Adrenal gland (tissue), 19 donors: ENCODE data around the gene COL24A1. TPM values are rescaled to one million over a fixed set of nuclear protein-coding genes. Genes with fewer than 3 reads are reported as not detected.

Source experiments
- DNase-seq, 7 donors: peaks; one replicate each; pipeline ENCODE4 v3.0.0-alpha.2; 2019 to 2020
- H3K27ac ChIP-seq, 5 donors: fragments of 200-600 bp; sonication (generic) in 4 of 5; 1 replicate in 3 of 5; 2 replicates in 2 of 5; pipeline versions ENCODE4 v1.5.1 to v1.8.0; 2016 to 2020; ENCODE audit warnings: mild to moderate bottlenecking in 1 of 5
- H3K27me3 ChIP-seq: fragments of 200-600 bp; 2 replicates; pipeline ENCODE4 v1.8.0; 2021
- H3K36me3 ChIP-seq, 2 donors: fragments of 200-600 bp; replicated peaks in 1 of 2; 1 replicate in 1 of 2; 2 replicates in 1 of 2; pipeline versions ENCODE4 v1.5.1 to v1.8.0; 2018 to 2022
- H3K4me1 ChIP-seq, 2 donors: fragments of 200-600 bp; replicated peaks in 1 of 2; 1 replicate in 1 of 2; 2 replicates in 1 of 2; pipeline versions ENCODE4 v1.5.1 to v1.8.0; 2018 to 2021
- H3K4me3 ChIP-seq, 4 donors: fragments of 200-600 bp; sonication (generic) in 3 of 4; one replicate each; pipeline ENCODE4 v1.5.1; 2016 to 2018
- H3K9me3 ChIP-seq, 3 donors: fragments of 200-600 bp; sonication (generic) in 1 of 3; replicated peaks in 1 of 3; 1 replicate in 2 of 3; 2 replicates in 1 of 3; pipeline versions ENCODE4 v1.5.1 to v1.8.0; 2016 to 2021
- POLR2A ChIP-seq, 2 donors: fragments of 450-650 bp; IDR thresholded peaks; one replicate each; pipeline ENCODE4 v1.6.1; 2017; ENCODE audit warnings: antibody characterized with exemption in 2 of 2, mild to moderate bottlenecking in 2 of 2, moderate library complexity in 1 of 2
- WGBS, 4 donors: extraction: QIAGEN DNeasy Blood & Tissue Kit in 2 of 4; methylation state at CpG; one replicate each; pipeline versions ENCODE4 v1.1.5 to v1.1.7; 2013 to 2017; 5-methylcytosine and 5-hydroxymethylcytosine counted together
- intact Hi-C, 2 donors: fragments of 100-400 bp; cut with DNase I; formaldehyde crosslinking; loops; one replicate each; pipeline versions ENCODE4 v1.14.1 to v1.15.0; 2022 to 2023
- long read RNA-seq, 10 donors: library from polyadenylated mRNA in 3 of 10; unstranded in 2 of 10; stranded (forward) in 1 of 10; transcript quantifications; one replicate each; pipeline ENCODE4 v2.0.0 and lab custom pipeline, GENCODE V29; 2021 to 2026
- polyA plus RNA-seq, 3 donors: library from polyadenylated mRNA; stranded (reverse); fragments of 200-250 nt in 2 of 3; fragments of 350-450 nt in 1 of 3; fragmentation: Illumina TruSeq in 1 of 3; extraction: RNeasy Lipid Tissue Mini Kit (QIAGEN cat#74804) in 1 of 3; gene quantifications; one replicate each; pipeline ENCODE4 v1.2.3, GENCODE V29; 2013 to 2014
- total RNA-seq, 9 donors: library from RNA; depleted of rRNA in 4 of 9; stranded (reverse); fragments of >200 nt in 4 of 9; fragments of 120-200 nt in 1 of 9; fragmentation: NEBNext Ultra II Directional in 1 of 9; extraction: Animal tissue kit (Norgen Biotek cat#: 25700) in 1 of 9; gene quantifications; one replicate each; pipeline versions ENCODE4 v1.1.0 to v1.2.4, GENCODE V29; 2013 to 2023
- TF ChIP-seq, protein P1 (sequence below), 6 experiments: fragments of 450-650 bp in 4 of 6; fragments of 200-600 bp in 2 of 6; sonication (generic) in 1 of 6; IDR thresholded peaks; 1 replicate in 5 of 6; 2 replicates in 1 of 6; pipeline versions ENCODE4 v1.5.1 to v1.8.0; 2016 to 2021; ENCODE audit warnings: antibody characterized with exemption in 6 of 6, mild to moderate bottlenecking in 2 of 6, moderate library complexity in 1 of 6
- donor health status: healthy with polysubstance abuse.
- donor health status: Bipolar disorder and iron deficiency.
- donor health status: DM: yes; HTN: yes; CAD: no.
- donor health status: DM: no; HTN: no; CAD: no.
- donor health status: DM: no; HTN: no; CAD: no.
- donor health status: DM: yes; HTN: yes; CAD: no.

COL24A1 gene
- total RNA-seq (under 1 TPM in 6 of 9 donors, not detected in 3; 0.07 to 0.50 (median 0.13) TPM), polyA plus RNA-seq (under 1 TPM; 0.02 to 0.16 (median 0.07) TPM)
- long read RNA-seq, donor 1 = 0 reads
- long read RNA-seq, donor 2 = 0 reads
- long read RNA-seq, donor 3 = 0 reads
- long read RNA-seq, donor 4 = 0 reads
- long read RNA-seq, donor 5 = 0 reads
- long read RNA-seq, donor 6 = 0 reads
- long read RNA-seq, donor 7 = 0 reads
- long read RNA-seq, donor 8, partial matches to known transcripts = 0 of 1 reads
- long read RNA-seq, donor 8, other reads (novel, unspliced or antisense) = 0 of 1 reads
- long read RNA-seq, donor 9 = 0 reads
- long read RNA-seq, donor 10 = 0 reads

DNA sequence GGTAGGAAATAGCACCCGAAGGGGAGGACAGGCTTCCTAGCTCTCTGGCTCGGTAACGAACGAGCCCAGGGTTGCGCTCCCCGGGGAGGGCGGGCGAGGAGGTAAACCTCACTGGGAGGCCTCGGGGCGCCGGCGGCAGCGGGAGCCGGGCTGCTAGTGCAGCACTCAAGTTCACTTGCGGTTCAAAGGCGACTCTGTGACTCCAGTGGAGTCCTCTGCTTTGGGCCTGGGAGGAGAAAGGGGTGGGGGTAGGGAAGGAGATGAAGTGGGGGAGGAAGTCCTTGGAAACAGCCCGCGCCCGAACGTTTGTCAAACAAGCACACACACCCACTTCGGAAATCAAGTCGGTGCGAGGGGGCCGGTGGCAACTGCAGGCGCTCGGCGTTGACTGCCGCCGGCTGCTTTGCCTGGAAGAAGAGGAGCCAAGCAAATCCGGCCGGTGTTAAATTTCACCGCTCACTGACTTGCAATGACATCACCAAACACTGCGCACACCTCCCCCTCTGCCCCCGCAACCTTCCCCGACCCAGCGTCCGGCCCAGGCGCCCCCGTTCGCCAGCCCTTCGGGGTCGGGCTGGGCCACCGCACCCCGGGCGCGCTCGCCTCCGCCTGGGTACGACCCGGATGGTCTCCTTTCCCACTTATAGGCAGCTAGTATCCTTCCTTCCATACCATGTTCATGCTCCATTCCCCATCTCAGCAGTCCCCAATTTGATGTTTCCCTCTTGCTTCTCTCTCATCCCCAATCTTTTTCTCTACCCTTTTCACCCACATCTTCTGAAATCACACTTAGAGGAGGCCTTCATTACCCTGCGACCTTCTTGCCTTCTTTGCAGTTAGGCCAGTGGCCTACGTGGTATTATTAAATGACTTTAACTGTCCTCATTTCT lies at the start of gene COL24A1:
COL24A1 (minus strand) TSS at position 207 of the 890 bp plus-strand sequence. CDS start 376 bp downstream, outside the sequence.
- H3K4me3 ChIP-seq = peak within 1 kb of the TSS in 1 of 4 donors; percentile 41
- H3K9me3 ChIP-seq = no peaks in the 10 kb centered on the region
- TF ChIP-seq, protein P1, sequence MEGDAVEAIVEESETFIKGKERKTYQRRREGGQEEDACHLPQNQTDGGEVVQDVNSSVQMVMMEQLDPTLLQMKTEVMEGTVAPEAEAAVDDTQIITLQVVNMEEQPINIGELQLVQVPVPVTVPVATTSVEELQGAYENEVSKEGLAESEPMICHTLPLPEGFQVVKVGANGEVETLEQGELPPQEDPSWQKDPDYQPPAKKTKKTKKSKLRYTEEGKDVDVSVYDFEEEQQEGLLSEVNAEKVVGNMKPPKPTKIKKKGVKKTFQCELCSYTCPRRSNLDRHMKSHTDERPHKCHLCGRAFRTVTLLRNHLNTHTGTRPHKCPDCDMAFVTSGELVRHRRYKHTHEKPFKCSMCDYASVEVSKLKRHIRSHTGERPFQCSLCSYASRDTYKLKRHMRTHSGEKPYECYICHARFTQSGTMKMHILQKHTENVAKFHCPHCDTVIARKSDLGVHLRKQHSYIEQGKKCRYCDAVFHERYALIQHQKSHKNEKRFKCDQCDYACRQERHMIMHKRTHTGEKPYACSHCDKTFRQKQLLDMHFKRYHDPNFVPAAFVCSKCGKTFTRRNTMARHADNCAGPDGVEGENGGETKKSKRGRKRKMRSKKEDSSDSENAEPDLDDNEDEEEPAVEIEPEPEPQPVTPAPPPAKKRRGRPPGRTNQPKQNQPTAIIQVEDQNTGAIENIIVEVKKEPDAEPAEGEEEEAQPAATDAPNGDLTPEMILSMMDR (IDR thresholded peaks at IDR 0.05) = no peak
- TF ChIP-seq POLR2A (IDR thresholded peaks at IDR 0.05) = no peak
- WGBS, 4 donors = 13 to 18% (median 15%) methylated on average over 49 to 52 of the region's 52 CpGs
- intact Hi-C loops = no loop called here
- peaks cover 0 to 13% of the 10 kb centered on the region in 2 donors for H3K4me1 ChIP-seq
- no peaks in the 10 kb centered on the region for H3K36me3 ChIP-seq
- DNase-seq = peak in 3 of 7 donors; percentile 6 to 44 (median 31)
- no peak within 1 kb of the TSS for H3K27ac ChIP-seq
- H3K27me3 ChIP-seq = peaks cover 14% of the 10 kb centered on the region

DNA sequence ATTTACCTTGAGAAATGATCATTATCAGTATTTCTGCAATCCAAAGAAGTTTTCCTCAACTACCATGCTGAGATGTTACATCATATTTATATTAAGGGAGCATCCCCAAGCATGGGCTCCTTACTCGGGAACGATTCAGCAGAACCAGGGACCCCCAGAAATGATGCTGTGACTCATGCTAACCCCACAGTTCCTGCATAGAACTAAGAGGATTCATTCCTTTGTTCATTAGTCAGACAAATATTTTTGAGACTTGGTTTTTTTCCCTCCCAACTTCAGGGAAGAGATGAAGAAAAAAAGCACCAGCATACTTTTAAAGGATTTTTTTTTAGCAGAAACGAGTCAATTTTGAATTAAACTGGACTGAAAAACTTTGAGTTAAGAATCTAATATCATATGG lies 49.2 kb upstream of the COL24A1 start:
- no peak for DNase-seq
- intact Hi-C loops = no loop called here
- H3K27ac ChIP-seq = no peak overlapping the region
- WGBS, 4 donors = 50 to 67% (median 53%) methylated on average over 3 of the region's 3 CpGs
- no peaks in the 10 kb centered on the region for H3K27me3 ChIP-seq
- no peaks in the 10 kb centered on the region for H3K4me1 ChIP-seq
- no peaks in the 10 kb centered on the region for H3K9me3 ChIP-seq
- H3K4me3 ChIP-seq = no peak overlapping the region
- no peaks in the 10 kb centered on the region for H3K36me3 ChIP-seq
- no peak for TF ChIP-seq POLR2A (IDR thresholded peaks at IDR 0.05)
- TF ChIP-seq, protein P1 (IDR thresholded peaks at IDR 0.05) = no peak

DNA sequence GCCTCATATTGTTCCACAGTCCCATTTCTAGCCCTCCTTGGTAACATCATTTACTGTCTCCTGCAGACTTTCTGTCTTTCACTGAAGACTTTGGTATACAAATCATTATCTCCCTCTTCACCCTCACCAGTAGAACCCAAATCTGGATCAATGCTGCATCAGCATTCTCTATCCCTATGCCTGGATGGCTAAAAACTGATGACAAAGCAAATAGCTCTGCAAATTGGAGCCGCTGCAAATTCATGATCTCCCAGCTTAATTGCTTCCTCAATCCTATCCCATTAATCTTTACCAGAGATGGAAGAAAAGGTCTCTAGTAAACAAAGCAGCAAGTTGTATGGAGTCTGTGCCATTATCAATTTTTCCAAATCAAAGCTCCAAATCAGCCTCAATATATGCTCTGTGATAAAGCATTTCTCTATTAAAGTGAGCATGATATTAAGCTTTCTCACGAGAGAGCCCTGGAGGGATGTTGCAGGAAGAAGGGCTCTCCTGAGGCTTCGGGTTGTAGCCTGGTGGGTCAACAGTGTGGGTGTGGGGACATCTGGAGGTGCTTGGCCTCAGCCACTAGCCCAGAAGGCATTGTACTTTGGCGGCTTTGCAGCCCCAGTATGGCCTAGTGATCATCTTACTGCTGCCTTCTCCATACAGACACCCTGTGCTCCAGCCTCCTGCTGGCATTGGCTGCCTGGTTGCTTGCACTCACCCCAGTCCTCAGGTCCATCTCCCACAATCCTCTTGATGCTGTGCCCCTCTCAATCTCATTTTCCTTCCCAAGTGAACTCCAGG lies 46.2 kb upstream of the COL24A1 start:
- TF ChIP-seq, protein P1 (IDR thresholded peaks at IDR 0.05) = no peak
- no peak for TF ChIP-seq POLR2A (IDR thresholded peaks at IDR 0.05)
- no peak for DNase-seq
- no peak overlapping the region for H3K4me3 ChIP-seq
- H3K36me3 ChIP-seq = no peaks in the 10 kb centered on the region
- no peak overlapping the region for H3K27ac ChIP-seq
- intact Hi-C loops = no loop called here
- no peaks in the 10 kb centered on the region for H3K4me1 ChIP-seq
- H3K27me3 ChIP-seq = no peaks in the 10 kb centered on the region
- WGBS, 4 donors = 71 to 86% (median 74%) methylated on average over 3 to 4 of the region's 4 CpGs
- no peaks in the 10 kb centered on the region for H3K9me3 ChIP-seq

DNA sequence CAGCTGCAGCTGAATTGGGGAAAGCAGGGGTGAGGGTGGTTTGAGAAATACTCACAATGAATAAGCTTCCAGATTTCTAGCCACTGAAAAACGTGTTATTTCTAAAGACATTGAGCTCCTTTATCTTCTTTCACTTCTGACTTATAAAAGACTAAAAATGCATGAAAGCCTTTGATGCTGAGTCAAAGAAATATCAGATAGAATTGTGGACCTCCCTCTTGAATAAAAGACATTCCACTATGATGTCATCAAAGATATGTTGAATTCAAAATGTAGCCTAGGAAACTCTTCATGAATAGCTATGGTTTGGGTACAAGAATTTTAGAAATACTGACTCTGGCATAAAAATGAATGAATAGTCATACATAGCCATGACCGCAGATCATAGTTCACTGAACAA lies 44.7 kb upstream of the COL24A1 start:
- Histone ChIP-seq H3K4me3 (no peak overlapping the region), H3K27me3 (no peaks in the 10 kb centered on the region), H3K36me3 (no peaks in the 10 kb centered on the region), H3K4me1 (no peaks in the 10 kb centered on the region), H3K27ac (no peak overlapping the region), H3K9me3 (no peaks in the 10 kb centered on the region)
- no peak for DNase-seq
- TF ChIP-seq POLR2A (IDR thresholded peaks at IDR 0.05) = no peak
- TF ChIP-seq, protein P1 (IDR thresholded peaks at IDR 0.05) = no peak
- intact Hi-C loops = no loop called here
- WGBS, 4 donors = 56 to 65% (median 62%) methylated on average over 2 of the region's 2 CpGs
